Prostate gland (tissue), 2 donors: ENCODE measurements around the gene OR2K2.

Source experiments
- POLR2AphosphoS5 ChIP-seq: sonication (generic); formaldehyde crosslinking; IDR thresholded peaks from one replicate; pipeline ENCODE4 v1.6.1; 2017; ENCODE audit warnings: antibody characterized with exemption
- TF ChIP-seq, protein P1 (sequence below), 4 experiments: fragments of 200-600 bp in 2 of 4; fragments of 450-650 bp in 2 of 4; sonication (generic) in 2 of 4; IDR thresholded peaks; 1 replicate in 3 of 4; 2 replicates in 1 of 4; pipeline ENCODE4 v1.5.1; 2016 to 2019; ENCODE audit warnings: antibody characterized with exemption in 4 of 4, mild to moderate bottlenecking in 2 of 4, moderate library complexity in 2 of 4

DNA sequence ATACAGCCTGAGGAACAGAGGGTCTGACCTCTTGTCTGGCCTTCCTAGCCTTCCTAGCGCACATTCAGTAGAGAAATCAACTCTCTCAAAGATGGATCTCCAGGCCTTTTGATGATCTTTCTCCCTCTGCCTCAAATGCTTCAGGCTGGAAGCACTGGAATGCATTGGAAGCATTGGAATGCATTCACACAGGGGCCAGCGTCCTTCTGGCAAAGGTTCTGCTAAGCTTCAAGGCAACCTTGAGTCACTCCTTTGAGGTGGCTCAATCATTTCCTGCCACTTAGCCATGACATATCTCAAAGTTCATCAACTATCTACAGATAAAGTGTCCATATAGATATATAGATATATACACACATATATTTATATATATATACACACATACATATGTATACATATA, 42.9 kb downstream of the OR2K2 start:
- TF ChIP-seq, protein P1, sequence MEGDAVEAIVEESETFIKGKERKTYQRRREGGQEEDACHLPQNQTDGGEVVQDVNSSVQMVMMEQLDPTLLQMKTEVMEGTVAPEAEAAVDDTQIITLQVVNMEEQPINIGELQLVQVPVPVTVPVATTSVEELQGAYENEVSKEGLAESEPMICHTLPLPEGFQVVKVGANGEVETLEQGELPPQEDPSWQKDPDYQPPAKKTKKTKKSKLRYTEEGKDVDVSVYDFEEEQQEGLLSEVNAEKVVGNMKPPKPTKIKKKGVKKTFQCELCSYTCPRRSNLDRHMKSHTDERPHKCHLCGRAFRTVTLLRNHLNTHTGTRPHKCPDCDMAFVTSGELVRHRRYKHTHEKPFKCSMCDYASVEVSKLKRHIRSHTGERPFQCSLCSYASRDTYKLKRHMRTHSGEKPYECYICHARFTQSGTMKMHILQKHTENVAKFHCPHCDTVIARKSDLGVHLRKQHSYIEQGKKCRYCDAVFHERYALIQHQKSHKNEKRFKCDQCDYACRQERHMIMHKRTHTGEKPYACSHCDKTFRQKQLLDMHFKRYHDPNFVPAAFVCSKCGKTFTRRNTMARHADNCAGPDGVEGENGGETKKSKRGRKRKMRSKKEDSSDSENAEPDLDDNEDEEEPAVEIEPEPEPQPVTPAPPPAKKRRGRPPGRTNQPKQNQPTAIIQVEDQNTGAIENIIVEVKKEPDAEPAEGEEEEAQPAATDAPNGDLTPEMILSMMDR (IDR thresholded peaks at IDR 0.05): no peak
- TF ChIP-seq POLR2AphosphoS5: no peak
